Activated T-cell treated with anti-CD3 and anti-CD28 coated beads, Interleukin-2, amount 50 U/mL, for 72 hours (primary cell): ENCODE results near the gene TNFSF15. TPM values are rescaled to one million over a fixed set of nuclear protein-coding genes. Genes with fewer than 3 reads are reported as not detected.

ENCODE experiments used
- ATAC-seq, 2 donors: fragments of 150-1000 bp; cut with Tn5 transposase; replicated peaks in 1 of 2; 2 replicates each; pipeline ENCODE4 v1.10.0; 2021; ENCODE audit warnings: moderate library complexity in 2 of 2, mild to moderate bottlenecking in 1 of 2
- DNase-seq, 2 donors: peaks; one replicate each; pipeline ENCODE4 v3.0.0; 2021 to 2022; ENCODE audit warnings: mixed read lengths in 1 of 2
- H3K27ac Mint-ChIP-seq: one replicate; pipeline ENCODE4 v1.8.0; 2022; ENCODE audit warnings: mild to moderate bottlenecking, moderate library complexity, mixed read lengths
- H3K27me3 Mint-ChIP-seq: one replicate; pipeline ENCODE4 v1.8.0; 2022; ENCODE audit warnings: low read depth, mixed read lengths
- H3K36me3 Mint-ChIP-seq, 2 donors: one replicate each; pipeline ENCODE4 v1.8.0; 2022; ENCODE audit warnings: mixed read lengths in 2 of 2, mild to moderate bottlenecking in 1 of 2; ENCODE audit not compliant: insufficient read depth in 2 of 2
- H3K4me1 Mint-ChIP-seq: one replicate; pipeline ENCODE4 v1.8.0; 2022; ENCODE audit warnings: low read depth, mixed read lengths
- H3K4me3 Mint-ChIP-seq, 2 donors: one replicate each; pipeline ENCODE4 v1.8.0; 2022; ENCODE audit warnings: mild to moderate bottlenecking in 2 of 2, mixed read lengths in 2 of 2, moderate library complexity in 2 of 2
- H3K9me3 Mint-ChIP-seq, 2 donors: one replicate each; pipeline ENCODE4 v1.8.0; 2022; ENCODE audit warnings: mixed read lengths in 2 of 2
- total RNA-seq, 2 donors: library from RNA; stranded (reverse); gene quantifications; one replicate each; pipeline ENCODE4 v1.2.3, GENCODE V29; 2022

Gene TNFSF15
- total RNA-seq, 2 donors from 2014 or later = 0.19 to 0.26 TPM

DNA sequence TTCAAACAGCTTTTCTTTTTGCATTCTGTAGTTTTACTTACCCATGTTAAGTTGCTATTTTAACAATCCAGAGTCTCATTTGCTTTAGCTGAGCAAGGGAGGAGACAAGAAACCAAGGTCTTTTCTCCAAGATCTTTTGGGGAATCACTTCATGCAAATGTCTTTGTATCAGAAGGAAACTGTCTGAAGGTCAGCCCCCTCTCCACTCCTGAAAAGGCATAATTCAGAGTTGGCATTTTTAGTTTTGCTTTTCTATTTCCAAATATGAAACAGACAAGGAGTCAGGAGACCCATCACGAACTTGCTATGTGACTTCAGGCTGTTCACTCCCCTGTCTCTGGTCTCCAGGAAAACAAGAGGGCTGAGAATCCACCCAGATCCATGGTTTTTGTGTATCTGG is 12.3 kb upstream of the TNFSF15 start:
- Mint-ChIP-seq H3K4me3 (no peak overlapping the region), H3K27ac (no peak overlapping the region), H3K27me3 (no peaks in the 10 kb centered on the region), H3K36me3 (peaks cover 0 to 3% of the 10 kb centered on the region in 2 donors), H3K9me3 (no peaks in the 10 kb centered on the region), H3K4me1 (peaks cover 13% of the 10 kb centered on the region)
- no peak for ATAC-seq
- no peak for DNase-seq

DNA sequence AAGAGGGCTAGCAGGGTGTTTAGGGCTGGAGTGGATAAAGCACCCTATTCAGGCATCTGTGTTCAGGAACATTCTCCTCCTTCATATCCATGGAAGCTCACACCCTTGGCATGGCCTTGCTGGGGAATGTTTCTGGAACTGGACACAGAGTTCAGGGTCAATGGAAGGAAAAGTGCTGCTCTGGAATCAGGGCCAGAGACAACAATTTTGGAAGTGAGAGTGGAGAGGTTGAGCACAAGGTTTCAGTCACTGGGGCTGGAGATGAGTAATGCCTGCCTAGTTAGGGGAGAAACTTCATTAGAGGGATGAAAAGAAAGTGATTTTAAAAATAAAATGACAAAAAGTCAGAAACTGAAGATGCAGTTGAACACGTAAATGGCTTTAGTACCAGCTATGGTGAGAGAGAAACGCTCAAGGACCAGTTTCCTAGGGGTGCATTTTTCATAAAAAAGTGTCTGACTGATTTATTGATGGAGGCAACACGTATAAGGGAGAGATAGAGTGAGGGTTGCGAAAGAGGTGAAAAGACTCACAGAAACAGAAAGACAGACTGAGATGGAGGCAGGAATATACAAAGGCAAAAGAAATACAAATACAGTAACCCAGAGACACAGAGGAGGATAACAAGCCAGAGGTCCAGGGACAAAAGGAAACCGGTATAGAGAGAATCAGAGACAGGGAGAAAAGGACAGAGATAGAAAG is 8.0 kb upstream of the TNFSF15 start:
- Mint-ChIP-seq H3K4me1 (peaks cover 22% of the 10 kb centered on the region), H3K4me3 (peak overlapping the region in 1 of 2 donors; percentile 1), H3K27me3 (peaks cover 4% of the 10 kb centered on the region), H3K9me3 (no peaks in the 10 kb centered on the region), H3K27ac (no peak overlapping the region), H3K36me3 (peaks cover 0 to 3% of the 10 kb centered on the region in 2 donors)
- no peak for DNase-seq
- peak; percentile 46 to 47 for ATAC-seq

DNA sequence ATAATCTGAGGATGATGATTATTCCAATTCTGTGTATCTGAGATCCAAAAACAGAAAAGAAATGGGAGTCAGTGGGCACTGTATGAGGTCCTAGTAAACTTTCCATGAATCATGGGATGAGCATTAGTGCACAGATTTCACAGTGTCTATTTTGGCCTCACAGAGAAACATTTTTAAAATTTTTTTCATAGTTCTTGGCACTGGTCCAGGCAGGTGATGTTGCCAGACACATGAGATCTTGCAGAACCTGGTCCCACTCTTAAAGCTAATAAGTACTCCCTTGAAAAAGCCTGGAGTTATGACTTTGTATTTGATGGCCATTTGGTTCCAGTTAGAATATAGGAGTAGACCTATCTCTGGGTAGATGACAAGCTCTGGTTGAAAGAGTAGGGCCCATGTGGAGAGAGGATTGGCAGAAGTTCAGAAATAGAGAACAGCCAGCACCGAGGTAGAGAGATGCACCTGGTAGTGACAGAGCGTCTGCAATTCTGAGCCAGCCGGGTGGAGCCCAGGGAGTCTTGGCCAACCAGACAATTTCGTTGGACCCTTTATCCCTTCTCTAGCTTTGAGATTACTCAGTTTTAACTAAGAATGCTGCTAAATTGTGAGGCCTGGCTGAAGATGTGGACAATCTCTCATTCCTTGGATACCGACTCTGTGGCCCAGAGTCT is 6.3 kb upstream of the TNFSF15 start:
- Mint-ChIP-seq H3K36me3 (peaks cover 0 to 3% of the 10 kb centered on the region in 2 donors), H3K4me3 (no peak overlapping the region), H3K27ac (no peak overlapping the region), H3K27me3 (peaks cover 7% of the 10 kb centered on the region), H3K4me1 (peaks cover 29% of the 10 kb centered on the region), H3K9me3 (peaks cover 0 to 3% of the 10 kb centered on the region in 2 donors)
- DNase-seq = no peak
- no peak for ATAC-seq

DNA sequence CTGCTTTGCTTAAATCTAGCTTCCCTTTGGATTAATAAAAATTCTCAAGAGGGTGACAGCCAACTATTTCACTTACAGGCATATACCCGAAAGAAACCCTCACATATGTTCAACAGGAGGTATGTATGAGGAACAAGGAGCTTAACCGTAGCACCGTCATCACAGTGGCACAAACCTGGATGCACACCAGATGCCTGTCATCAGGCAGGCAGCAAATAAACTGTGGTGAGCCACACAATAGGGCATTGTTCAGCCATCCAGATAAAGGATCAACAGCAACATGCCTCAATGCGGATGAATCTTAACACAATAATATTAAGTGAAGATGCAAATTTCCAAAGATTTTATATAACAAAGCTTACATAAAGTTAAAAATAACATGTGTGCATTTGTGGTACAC is 5.5 kb upstream of the TNFSF15 start:
- DNase-seq = no peak
- H3K27ac Mint-ChIP-seq = no peak overlapping the region
- H3K9me3 Mint-ChIP-seq = peaks cover 0 to 3% of the 10 kb centered on the region in 2 donors
- H3K4me3 Mint-ChIP-seq = no peak overlapping the region
- H3K36me3 Mint-ChIP-seq = peaks cover 0 to 3% of the 10 kb centered on the region in 2 donors
- peaks cover 37% of the 10 kb centered on the region for H3K4me1 Mint-ChIP-seq
- no peak for ATAC-seq
- H3K27me3 Mint-ChIP-seq = peaks cover 7% of the 10 kb centered on the region

DNA sequence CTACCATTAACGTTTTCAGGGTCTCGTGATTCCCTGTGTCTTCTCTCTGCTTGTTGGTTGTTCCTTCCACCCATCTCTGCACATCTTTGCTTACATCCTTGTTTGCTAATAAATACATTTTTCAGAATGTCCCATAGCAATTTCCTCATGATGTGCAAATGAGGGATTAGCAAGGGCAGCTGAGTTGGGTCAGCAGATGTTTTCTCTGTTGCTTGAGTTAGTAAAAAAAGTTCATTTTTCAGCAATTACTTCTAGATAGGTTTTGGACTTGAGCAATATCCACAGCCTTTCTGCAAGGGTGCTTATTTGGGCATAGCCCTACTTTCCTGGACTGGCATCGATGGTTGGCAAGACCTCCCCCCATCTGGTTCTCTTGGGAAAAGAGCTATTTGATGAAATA is 4.8 kb upstream of the TNFSF15 start:
- Mint-ChIP-seq H3K4me3 (no peak overlapping the region), H3K27ac (no peak overlapping the region), H3K9me3 (peaks cover 0 to 3% of the 10 kb centered on the region in 2 donors), H3K27me3 (peaks cover 7% of the 10 kb centered on the region), H3K4me1 (peaks cover 44% of the 10 kb centered on the region), H3K36me3 (peaks cover 0 to 3% of the 10 kb centered on the region in 2 donors)
- DNase-seq (no peak), ATAC-seq (no peak)

DNA sequence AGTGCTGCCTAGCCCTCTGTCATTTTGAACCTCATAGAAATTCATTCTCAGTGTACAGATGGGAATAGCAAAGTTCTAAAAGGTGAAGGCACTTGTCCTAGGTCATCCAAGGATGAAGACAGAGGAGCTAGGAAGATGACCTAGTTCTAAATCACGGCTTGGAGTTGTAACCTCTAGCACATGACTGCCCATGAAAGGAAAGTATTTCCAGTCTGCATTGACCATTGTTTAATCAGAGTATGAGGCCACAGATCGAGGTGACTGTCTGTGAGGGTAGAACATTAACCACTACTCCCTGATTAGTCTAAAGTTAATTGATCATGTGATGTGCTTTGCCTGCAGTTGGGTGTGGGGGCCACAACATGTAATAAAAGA is 674 bp upstream of the TNFSF15 start:
- DNase-seq (no peak), ATAC-seq (no peak)
- no peak overlapping the region for H3K27ac Mint-ChIP-seq
- peaks cover 0 to 3% of the 10 kb centered on the region in 2 donors for H3K9me3 Mint-ChIP-seq
- H3K4me3 Mint-ChIP-seq = peak overlapping the region; percentile 47 to 66
- H3K27me3 Mint-ChIP-seq = peaks cover 7% of the 10 kb centered on the region
- peaks cover 39% of the 10 kb centered on the region for H3K4me1 Mint-ChIP-seq
- no peaks in the 10 kb centered on the region for H3K36me3 Mint-ChIP-seq

DNA sequence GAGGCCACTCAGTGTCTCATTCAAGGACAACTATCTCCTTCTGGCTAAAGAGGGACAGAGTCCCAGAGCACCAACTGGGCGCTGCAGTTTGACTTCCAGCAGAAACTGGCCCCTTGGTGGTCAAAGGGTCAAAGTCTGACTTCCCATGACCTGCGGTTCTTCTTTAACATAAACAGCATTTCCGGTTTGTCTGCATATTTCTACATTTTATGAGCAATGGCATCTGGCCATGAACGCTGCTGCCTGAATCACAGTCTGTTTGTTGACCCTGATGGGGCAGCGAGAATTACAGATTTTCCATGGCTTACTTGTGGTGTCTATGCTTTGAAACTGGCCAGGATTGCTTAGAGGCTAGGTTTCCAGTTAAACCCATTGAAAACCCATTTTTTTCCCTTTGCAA is 1.3 kb downstream of the TNFSF15 start:
- Mint-ChIP-seq H3K36me3 (no peaks in the 10 kb centered on the region), H3K4me1 (peaks cover 36% of the 10 kb centered on the region), H3K4me3 (no peak overlapping the region), H3K9me3 (peaks cover 0 to 3% of the 10 kb centered on the region in 2 donors), H3K27ac (no peak overlapping the region), H3K27me3 (peaks cover 7% of the 10 kb centered on the region)
- ATAC-seq (no peak), DNase-seq (no peak)

DNA sequence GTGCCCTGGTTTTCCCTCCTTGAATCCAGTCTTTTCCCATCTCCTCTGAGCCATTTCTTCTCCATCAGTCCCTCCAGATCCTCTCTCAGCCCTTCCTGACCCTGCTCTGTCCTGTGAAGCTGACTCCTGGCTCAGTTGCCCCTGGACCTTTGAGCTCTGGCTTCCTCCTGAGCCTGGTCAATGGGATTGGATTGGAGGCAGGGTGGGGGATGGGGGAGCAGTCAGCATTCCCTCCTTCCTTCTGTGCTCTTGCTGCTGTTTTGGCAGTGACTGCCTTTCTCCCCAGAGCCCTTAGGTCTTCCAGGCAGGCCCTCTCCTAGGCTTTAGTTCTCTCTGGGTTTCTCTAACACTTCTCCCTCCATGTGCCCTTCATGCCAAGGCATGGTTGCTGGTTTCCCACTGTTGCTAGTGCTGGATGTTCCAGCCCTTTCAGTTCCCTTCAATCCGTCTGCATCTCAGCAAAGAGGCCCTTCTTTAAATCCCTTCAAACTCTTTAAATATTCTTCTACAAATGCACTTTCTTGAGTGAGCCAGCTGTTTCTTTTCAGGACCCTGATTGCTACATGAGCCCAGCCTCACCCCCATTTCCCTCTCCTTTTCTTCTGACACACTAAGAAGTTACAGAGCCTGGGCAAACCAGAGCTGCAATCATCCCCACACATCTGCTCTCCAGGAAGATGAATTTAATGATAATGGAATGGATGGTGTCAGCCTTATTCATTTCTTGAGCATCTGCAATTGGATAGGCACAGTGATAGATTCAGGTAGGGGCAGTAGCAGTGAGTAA is 2.2 kb downstream of the TNFSF15 start:
- DNase-seq = no peak
- peaks cover 1% of the 10 kb centered on the region for H3K27me3 Mint-ChIP-seq
- no peak overlapping the region for H3K4me3 Mint-ChIP-seq
- H3K27ac Mint-ChIP-seq = no peak overlapping the region
- H3K4me1 Mint-ChIP-seq = peaks cover 36% of the 10 kb centered on the region
- no peak for ATAC-seq
- H3K36me3 Mint-ChIP-seq = no peaks in the 10 kb centered on the region
- H3K9me3 Mint-ChIP-seq = peaks cover 0 to 3% of the 10 kb centered on the region in 2 donors

DNA sequence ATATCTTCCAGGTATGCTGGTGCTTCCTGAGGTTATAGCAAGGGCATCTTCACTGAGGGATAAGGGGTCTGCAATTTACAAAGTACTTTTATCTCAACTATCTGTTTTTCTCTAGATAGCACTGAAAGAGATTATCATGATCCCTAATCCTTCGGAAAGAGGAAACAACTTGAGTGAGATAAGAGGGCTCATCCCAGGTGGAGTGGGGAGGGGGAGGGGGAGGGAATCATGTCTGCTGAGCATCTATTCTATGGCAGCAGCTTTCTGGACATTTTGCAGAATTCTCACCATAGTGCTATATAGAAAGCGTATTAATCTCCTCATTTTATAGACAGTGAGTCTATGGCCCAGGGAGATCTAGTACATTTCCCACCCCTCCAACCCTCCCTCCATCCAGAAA is 5.9 kb downstream of the TNFSF15 start:
- ATAC-seq (no peak), DNase-seq (no peak)
- no peak overlapping the region for H3K27ac Mint-ChIP-seq
- H3K36me3 Mint-ChIP-seq = no peaks in the 10 kb centered on the region
- H3K4me1 Mint-ChIP-seq = peaks cover 11% of the 10 kb centered on the region
- no peaks in the 10 kb centered on the region for H3K27me3 Mint-ChIP-seq
- peaks cover 0 to 2% of the 10 kb centered on the region in 2 donors for H3K9me3 Mint-ChIP-seq
- no peak overlapping the region for H3K4me3 Mint-ChIP-seq

DNA sequence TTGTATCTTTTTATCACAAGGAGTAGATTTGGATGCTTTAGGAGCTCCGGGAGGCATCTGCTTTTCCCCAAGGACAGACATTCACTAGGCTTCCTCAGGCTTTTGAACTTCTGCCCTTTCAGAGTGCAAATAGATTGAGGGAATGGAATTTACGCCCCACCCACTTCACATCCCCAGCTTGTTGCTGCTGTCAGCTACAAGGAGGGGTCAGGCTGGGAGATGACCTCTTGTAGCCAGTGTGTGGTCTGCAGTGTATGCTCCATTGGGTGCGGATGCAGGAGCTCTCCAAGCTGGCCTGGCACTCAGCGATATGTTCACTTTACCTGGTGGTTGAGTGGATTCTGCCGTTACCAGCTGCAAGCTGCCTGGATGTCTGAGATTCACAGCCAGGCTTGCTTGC is 6.4 kb downstream of the TNFSF15 start:
- no peak for DNase-seq
- ATAC-seq = no peak
- H3K9me3 Mint-ChIP-seq = peaks cover 0 to 2% of the 10 kb centered on the region in 2 donors
- H3K36me3 Mint-ChIP-seq = no peaks in the 10 kb centered on the region
- H3K27me3 Mint-ChIP-seq = no peaks in the 10 kb centered on the region
- no peak overlapping the region for H3K4me3 Mint-ChIP-seq
- no peak overlapping the region for H3K27ac Mint-ChIP-seq
- peaks cover 11% of the 10 kb centered on the region for H3K4me1 Mint-ChIP-seq

DNA sequence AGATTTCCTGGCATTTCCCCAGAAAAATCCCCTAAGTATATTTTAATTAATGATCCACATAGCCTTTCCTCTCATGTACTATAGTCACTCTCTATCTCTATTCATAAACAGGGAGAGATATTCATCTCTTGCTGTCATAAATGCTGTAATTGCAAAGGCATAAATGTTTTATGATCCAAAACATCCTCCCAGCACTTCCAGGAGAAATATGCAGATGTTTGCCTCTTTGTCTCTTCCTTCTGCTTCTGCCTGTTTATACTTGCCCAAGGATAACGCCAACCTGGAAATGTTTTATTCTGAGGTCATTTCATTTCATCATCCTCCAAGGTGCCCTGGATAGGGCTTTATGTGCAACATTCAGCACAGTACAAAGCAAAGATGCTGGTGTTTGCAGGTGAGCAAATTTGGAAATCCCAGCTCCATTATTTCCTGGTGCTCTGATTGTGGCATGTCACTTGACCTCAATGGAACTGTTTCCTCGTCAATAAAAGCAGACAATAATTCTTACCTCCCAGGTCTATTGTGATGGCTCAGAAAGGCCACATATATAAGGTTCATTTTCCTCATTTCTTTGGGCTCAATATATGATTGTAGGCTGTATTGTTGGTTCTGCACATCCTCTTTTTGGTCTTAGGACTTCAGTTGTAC is 6.9 kb downstream of the TNFSF15 start:
- Mint-ChIP-seq H3K4me1 (peaks cover 9% of the 10 kb centered on the region), H3K27me3 (no peaks in the 10 kb centered on the region), H3K9me3 (peaks cover 0 to 2% of the 10 kb centered on the region in 2 donors), H3K4me3 (no peak overlapping the region), H3K36me3 (no peaks in the 10 kb centered on the region), H3K27ac (no peak overlapping the region)
- DNase-seq = no peak
- no peak for ATAC-seq

DNA sequence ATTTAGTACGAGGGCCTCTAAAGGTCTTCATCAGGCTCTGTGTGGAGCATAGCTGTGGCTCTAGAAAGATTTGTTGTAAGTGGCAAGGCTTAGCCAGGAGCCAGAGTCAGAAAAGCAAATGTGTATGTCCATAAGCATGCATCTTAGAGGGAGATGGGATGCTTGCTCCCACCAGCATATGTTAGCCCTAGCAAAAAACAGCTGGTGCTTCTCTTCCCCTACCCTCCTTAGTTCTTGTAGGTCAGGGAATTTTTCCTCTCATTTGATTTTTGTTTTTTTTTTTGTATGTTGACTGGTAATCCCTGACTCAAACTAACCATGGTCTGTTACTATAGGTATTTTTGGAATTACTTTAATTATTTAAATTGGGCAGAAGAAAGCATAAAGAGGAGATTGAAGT is 7.7 kb downstream of the TNFSF15 start:
- DNase-seq (no peak), ATAC-seq (no peak)
- Mint-ChIP-seq H3K27me3 (no peaks in the 10 kb centered on the region), H3K9me3 (peaks cover 2% of the 10 kb centered on the region in 2 donors), H3K27ac (no peak overlapping the region), H3K4me3 (no peak overlapping the region), H3K36me3 (no peaks in the 10 kb centered on the region), H3K4me1 (peaks cover under 1% of the 10 kb centered on the region)

DNA sequence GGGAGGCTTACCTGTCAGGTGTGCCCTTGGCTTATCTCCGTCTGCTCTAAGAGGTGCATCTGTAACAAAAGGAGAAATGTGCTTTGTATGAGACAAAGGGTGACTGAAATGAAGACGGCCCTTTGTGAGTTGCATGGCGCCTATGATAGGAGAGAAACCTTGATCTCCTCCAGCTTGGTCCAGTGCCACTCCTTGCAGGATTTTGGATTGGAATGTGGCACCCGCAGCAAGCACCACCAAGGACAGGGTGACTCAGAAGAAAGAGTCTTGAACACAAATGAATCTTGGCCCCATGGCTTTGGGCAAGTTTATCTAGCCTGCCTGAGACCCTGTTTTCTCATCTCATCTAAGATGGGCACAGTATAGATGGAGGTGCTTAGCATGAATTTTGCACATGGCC is 13.4 kb downstream of the TNFSF15 start:
- Mint-ChIP-seq H3K27ac (no peak overlapping the region), H3K9me3 (peaks cover 2% of the 10 kb centered on the region in 2 donors), H3K36me3 (peaks cover 0 to 1% of the 10 kb centered on the region in 2 donors), H3K4me3 (no peak overlapping the region), H3K4me1 (no peaks in the 10 kb centered on the region), H3K27me3 (no peaks in the 10 kb centered on the region)
- DNase-seq = no peak
- no peak for ATAC-seq
